Activated CD4-positive, alpha-beta T cell treated with anti-CD3 and anti-CD28 coated beads for 1 hour (primary cell): ENCODE results near the gene VTI1A.
"Not testable (repeated sequence)": the region's sequence is repeated elsewhere in the genome, so short reads cannot be mapped to it uniquely, and the experiment has no call there.

Source experiments
- DNase-seq: peaks from one replicate; pipeline ENCODE4 v3.0.0-alpha.2; 2020

Gene VTI1A

GRCh38 chr10:112844681-112845544 lies 397.9 kb downstream of the VTI1A start:
- DNase-seq = no peak

- DNase-seq = no peak
Measured at GRCh38 chr10:112847778-112848177, 400.8 kb downstream of the VTI1A start.

DNA sequence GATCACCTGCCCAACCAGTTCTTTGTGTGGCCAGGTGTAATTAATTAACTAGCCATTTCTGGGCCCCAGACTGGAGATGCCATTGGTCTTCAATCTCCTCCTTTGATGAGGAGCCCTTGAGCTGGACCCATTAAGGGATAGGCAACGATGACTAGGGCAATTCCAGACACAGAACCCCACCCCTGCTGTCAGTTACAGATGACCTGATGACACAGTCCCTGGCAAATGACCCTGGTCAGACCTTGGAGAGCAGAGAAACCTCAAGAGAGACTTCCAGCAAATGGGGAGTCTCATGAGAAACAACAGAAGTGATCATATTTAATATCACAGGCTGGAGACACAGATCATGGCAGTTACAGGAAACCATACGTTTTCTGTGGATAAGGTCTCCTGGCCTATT lies 401.2 kb downstream of the VTI1A start:
- no peak for DNase-seq

DNA sequence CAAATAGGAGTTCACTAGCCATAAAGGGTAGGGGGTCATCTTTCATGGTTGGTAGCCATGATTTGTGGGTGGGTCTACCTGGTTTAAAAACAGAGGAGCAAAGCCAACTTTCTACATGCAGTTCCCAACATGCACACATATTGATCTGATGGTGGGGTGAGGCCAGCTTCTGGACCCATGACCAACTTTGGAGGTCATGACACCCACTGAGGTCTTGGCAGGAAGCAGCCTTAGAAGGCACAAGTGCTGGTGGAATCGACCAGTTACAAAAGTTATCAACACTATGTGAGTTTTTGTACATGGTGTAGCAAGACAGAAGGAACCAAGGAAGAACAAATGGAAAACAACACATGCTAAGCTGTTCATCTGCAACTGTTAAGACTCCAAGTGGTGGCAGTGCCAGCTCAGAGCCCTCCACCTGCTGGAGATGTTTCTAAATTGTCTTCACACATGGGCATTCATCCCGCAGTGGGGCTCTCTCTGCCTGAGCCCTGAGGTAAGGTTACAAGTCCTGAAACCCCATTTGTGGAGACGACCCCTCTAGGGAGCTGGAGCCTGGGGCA lies 401.9 kb downstream of the VTI1A start:
- DNase-seq = no peak

- DNase-seq = no peak
Measured at GRCh38 chr10:112849546-112849945, 402.5 kb downstream of the VTI1A start.

- DNase-seq = no peak
Measured at GRCh38 chr10:112851181-112851580, 404.2 kb downstream of the VTI1A start.

DNA sequence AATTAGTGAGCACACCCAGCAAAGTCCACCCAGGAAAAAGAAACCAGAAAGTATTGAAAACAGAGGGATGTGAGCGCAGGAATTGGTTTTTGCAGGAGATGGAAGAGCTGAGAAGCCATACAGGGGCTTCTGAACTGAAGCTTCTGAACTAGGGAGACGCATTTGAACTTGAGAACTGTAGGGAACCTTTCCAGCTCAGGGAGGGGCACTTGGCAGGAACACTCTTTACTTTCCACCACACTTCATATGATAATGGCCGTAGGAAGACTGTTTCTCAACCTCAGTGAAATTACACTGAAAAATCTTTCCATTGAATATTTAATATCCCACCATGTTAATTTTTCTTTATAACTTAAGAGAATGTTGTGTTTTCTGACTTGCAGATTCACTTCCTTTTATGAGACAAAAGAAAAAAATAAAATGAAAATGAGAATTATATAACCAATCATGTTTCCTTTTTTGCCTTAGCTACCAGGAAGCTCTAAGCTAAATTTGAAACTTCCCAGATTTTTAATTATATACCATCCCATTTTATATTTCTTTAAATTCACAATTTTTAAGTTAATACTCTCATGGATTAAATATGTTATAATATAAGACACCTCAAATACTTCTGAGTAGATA lies 404.7 kb downstream of the VTI1A start:
- DNase-seq = no peak

DNA sequence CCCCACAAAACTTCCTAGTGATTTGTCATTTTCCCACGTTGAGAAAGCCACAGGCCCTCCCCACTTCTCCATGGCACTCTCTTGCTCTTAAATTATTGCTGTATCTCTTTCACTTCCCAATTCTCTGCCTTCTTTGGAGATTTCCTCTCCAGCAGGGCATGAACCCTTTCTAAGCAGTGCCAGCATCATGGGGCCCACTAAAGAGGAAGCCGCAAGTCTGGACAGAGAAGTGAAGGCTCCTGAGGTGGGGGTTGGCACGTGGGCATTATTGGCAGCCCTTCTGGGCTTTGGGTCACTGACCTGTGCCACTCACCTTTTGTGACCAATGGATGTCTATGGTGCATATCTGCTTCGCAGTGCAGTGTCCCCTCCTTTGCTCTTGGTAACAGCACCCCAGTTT lies 405.3 kb downstream of the VTI1A start:
- no peak for DNase-seq

- DNase-seq = no peak
Measured at GRCh38 chr10:112855134-112855533, 408.1 kb downstream of the VTI1A start.

- no peak for DNase-seq
Measured at GRCh38 chr10:112857493-112857892, 410.5 kb downstream of the VTI1A start.

DNA sequence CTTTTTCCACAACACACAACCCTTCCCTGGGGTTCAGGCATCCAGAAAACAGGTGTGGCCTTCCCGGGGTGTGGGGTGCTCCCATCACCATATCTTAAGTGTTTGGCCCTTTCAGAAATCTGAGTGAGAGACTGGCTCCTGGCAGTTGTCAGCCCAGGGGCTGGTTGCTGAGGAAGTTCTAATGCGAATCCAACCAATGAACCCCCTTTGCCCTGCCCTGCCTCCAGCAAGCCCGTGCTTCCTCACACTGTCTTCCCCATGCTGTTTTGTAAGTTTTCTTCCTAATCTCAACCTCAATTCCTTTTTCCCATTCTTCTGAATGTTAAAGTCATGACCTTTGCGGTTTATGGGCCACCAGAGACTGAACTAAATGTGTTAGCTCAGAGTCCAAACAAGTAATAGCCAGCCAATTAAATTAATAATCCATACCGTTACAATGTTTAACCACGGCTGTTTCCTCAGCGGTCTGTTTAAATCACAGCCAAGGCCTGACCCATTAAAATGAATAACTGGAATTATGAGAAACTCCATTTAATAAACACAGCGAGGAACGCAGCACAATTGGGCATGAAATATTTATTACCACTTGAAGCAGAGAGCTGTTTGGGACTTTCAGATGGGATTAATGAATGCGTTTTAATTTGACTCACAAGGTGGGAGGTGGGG lies 412.1 kb downstream of the VTI1A start:
- DNase-seq = no peak

- DNase-seq = no peak
Measured at GRCh38 chr10:112859793-112860192, 412.8 kb downstream of the VTI1A start.

- not testable (repeated sequence) for DNase-seq
Measured at GRCh38 chr10:112863461-112863860, 416.4 kb downstream of the VTI1A start.
